HepG2 (cell line): Measurements from ENCODE around the gene MS4A18.

Experiments used
- CTCF ChIP-seq: sonication (generic); formaldehyde crosslinking; IDR thresholded peaks from 2 replicates; pipeline ENCODE4 v1.5.0; 2020; ENCODE audit warnings: mild to moderate bottlenecking, missing genetic modification reagents, moderate library complexity
- FOXO1 ChIP-seq: sonication (generic); formaldehyde crosslinking; IDR thresholded peaks from 2 replicates; pipeline ENCODE4 v1.4.0; 2020; ENCODE audit warnings: missing genetic modification reagents
- JUN ChIP-seq: sonication (generic); formaldehyde crosslinking; IDR thresholded peaks from 2 replicates; pipeline ENCODE4 v1.4.0; 2020; ENCODE audit warnings: mild to moderate bottlenecking, missing genetic modification reagents
- RNF2 ChIP-seq: fragments of 450-650 bp; conservative IDR thresholded peaks from 2 replicates; pipeline ENCODE4 v1.6.1; 2016; ENCODE audit warnings: low read depth
- TRIM24 ChIP-seq: sonication (generic); formaldehyde crosslinking; IDR thresholded peaks from 2 replicates; pipeline ENCODE4 v1.8.0; 2022; ENCODE audit warnings: mild to moderate bottlenecking, missing genetic modification reagents
- ZSCAN20 ChIP-seq: sonication (generic); formaldehyde crosslinking; IDR thresholded peaks from 2 replicates; pipeline ENCODE4 v1.4.0; 2020; ENCODE audit warnings: missing genetic modification reagents, mild to moderate bottlenecking, borderline replicate concordance

GRCh38 chr11:60731586-60731985 lies 7.1 kb downstream of the MS4A18 start:
- TF ChIP-seq TRIM24 (CRISPR knock-in tag) (no peak), CTCF (CRISPR knock-in tag) (no peak), ZSCAN20 (CRISPR knock-in tag) (no peak), RNF2 (no peak), FOXO1 (CRISPR knock-in tag) (no peak), JUN (CRISPR knock-in tag) (no peak)
